GM18520 (cell line): Measurements from ENCODE around the gene EFNB3.

Experiments
- ATAC-seq: cut with Tn5 transposase; IDR thresholded peaks from one replicate; pipeline ENCODE4 v1.9.1; 2021; ENCODE audit not compliant: unreplicated experiment

EFNB3 gene

GRCh38 chr17:7704601-7705268 lies at the start of gene EFNB3:
EFNB3 (plus strand) TSS chr17:7705202; CDS start chr17:7705599, 397 bp downstream.
- no peak for ATAC-seq

- no peak for ATAC-seq
Observed at GRCh38 chr17:7655541-7655840, 49.5 kb upstream of the EFNB3 start.

GRCh38 chr17:7656958-7657609 lies 47.9 kb upstream of the EFNB3 start:
- ATAC-seq = no peak

GRCh38 chr17:7667656-7668406 lies 37.2 kb upstream of the EFNB3 start:
- no peak for ATAC-seq

- ATAC-seq = no peak
Observed at GRCh38 chr17:7668482-7668881, 36.5 kb upstream of the EFNB3 start.

GRCh38 chr17:7673239-7673638 lies 31.8 kb upstream of the EFNB3 start:
- no peak for ATAC-seq

GRCh38 chr17:7674934-7675333 lies 30.1 kb upstream of the EFNB3 start:
- ATAC-seq = no peak

GRCh38 chr17:7676533-7676932 lies 28.5 kb upstream of the EFNB3 start:
- ATAC-seq = no peak

- no peak for ATAC-seq
Observed at GRCh38 chr17:7677388-7678067, 27.5 kb upstream of the EFNB3 start.

- ATAC-seq = no peak
Observed at GRCh38 chr17:7684851-7685532, 20.0 kb upstream of the EFNB3 start.

GRCh38 chr17:7685533-7686221 lies 19.3 kb upstream of the EFNB3 start:
- ATAC-seq = peak; percentile 46

- peak; percentile 34 for ATAC-seq
Observed at GRCh38 chr17:7686222-7687071, 18.6 kb upstream of the EFNB3 start.

GRCh38 chr17:7687072-7687907 lies 17.7 kb upstream of the EFNB3 start, which contains the start of gene TP53:
TP53 (minus strand) TSS chr17:7687490; CDS start chr17:7676594, 10,896 bp downstream.
- ATAC-seq = no peak

GRCh38 chr17:7687908-7688807 lies 16.8 kb upstream of the EFNB3 start, which contains the start of gene WRAP53:
WRAP53 (plus strand) TSS chr17:7688477; CDS start chr17:7688649, 172 bp downstream.
- peak; percentile 60 for ATAC-seq

GRCh38 chr17:7688808-7689316 lies 16.1 kb upstream of the EFNB3 start:
- no peak for ATAC-seq

GRCh38 chr17:7695586-7695985 lies 9.4 kb upstream of the EFNB3 start:
- ATAC-seq = no peak
